ENCODE data around the gene PSMA5.
"Not testable (repeated sequence)": the region's sequence is repeated elsewhere in the genome, so short reads cannot be mapped to it uniquely, and the experiment has no call there.

PSMA5 gene

GRCh38 chr1:109432336-109432735 lies 6.1 kb upstream of the PSMA5 start:
- DNase-seq (ENCODE audit: low spot score), result no peak

GRCh38 chr1:109427171-109427467 lies 871 bp upstream of the PSMA5 start:
- no peak for DNase-seq (ENCODE audit: low spot score)

DNA sequence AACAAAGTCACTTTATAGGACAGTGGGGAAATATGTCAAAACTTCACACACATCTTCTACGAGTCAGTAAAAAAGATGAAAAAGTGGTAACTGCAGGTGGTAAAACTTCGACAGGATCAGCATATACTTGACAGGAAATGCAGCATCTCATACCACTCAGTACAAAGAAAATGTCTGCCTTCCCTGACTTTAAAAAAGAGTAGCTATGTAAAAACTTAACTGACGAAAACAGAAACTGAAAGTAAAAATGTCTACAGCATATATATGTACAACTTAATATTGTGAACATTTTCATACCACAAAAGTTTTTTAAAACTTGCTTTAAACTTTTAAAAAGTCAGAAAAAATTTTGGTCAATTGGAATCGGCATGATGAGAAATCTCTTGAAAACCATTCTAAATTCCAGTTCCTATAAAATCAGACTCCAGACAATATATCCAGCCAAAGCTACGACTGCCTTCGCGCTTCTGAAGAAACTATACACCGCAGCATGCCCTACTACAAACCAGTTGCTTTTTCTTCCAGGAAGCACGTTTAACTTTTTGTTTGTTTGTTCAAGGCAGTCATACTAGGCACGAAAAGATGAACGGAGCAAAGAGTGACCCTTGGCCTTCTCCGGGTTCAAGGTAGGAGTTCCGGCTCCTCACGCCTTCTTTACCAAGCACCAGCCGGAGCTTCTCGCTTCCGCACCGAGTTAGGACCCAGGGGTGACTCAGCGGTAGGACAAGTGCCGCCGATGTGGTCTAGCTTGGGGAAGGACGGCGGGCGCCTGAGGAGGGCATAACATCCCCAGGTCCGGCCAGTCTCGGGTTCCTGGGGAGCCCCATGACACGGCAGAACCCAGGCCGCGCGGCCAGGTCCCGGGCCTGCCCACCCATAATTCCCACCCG lies 612 bp downstream of the PSMA5 start:
- peak; percentile 75 for DNase-seq (ENCODE audit: low spot score)

- no peak for DNase-seq (ENCODE audit: low spot score)
Observed at GRCh38 chr1:109423498-109423897, 2.8 kb downstream of the PSMA5 start.

GRCh38 chr1:109412551-109412950 lies 13.7 kb downstream of the PSMA5 start:
- no peak for DNase-seq (ENCODE audit: low spot score)

- no peak for DNase-seq (ENCODE audit: low spot score)
Observed at GRCh38 chr1:109404838-109405237, 21.4 kb downstream of the PSMA5 start.

- no peak for DNase-seq (ENCODE audit: low spot score)
Observed at GRCh38 chr1:109402025-109402424, 24.2 kb downstream of the PSMA5 start.

- no peak for DNase-seq (ENCODE audit: low spot score)
Observed at GRCh38 chr1:109400035-109400655, 26.1 kb downstream of the PSMA5 start.

DNA sequence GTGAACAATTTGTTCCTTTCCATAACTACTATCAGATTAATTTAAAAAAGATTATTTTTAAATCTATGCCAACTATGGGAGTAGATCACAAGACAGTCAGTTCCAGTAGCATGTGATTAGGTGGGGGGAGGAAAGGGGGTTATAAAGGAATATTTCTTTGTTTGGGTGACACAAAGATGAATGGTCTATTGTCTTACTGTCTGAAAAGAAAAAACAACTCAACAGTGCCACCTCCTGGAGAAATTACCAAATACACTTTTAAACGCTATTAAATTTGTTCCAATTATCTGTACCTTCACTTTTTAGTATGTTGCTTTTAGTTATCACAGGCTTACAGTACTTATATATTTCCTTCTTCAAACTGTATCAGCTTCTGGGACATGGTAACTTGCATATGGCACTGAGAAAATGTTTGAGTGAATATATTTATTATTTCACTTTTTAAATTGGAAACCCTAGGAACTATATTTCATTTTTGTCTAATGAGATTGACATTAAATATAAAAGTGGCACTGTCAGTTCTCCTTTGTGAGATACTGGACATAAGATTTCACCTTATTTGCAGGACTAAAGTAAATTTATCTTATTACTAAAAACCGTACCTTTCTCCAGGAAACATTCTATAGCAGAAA lies 26.8 kb downstream of the PSMA5 start:
- peak; percentile 78 for DNase-seq (ENCODE audit: low spot score)

DNA sequence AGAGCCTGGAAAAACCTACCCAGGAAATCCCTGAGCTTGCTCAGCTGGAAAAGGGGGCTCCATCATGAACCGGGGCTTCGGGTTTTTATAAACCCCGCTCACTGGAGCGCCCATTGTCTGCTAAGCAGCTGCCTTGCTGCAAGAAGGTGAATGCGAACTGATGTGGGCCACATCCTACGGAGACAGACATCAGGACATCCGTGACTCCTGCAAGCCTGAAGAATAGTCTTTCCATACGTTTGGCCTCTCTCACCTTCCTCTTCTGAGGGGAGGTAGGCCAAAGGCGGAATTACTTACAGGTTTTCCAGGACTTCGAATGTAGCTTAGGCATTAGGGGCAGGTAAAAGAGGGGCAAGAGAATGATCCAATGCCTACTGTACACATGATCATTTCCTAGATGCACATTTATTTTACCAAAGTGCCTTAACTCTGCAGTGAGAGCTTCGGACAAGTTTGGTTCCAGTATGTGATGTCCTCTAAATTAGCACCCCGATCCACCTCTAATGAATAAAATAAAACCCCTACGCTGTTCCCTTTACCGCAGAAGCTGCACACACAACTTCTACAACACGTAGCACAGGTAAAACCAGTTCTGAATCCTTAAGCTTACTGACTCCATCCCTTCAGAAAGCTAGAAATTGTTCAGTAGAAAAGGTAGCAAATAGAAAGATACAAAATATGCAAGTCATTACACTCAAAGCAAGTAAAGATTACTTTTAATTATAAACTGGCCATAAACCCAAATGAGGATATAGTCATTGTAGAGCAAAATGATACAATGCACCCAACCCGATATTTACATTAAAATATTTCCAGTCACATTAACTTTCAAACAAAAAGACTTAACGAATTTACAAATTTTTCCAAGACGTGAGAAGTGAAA lies 27.7 kb downstream of the PSMA5 start:
- DNase-seq (ENCODE audit: low spot score), result no peak

GRCh38 chr1:109397581-109398342 lies 28.5 kb downstream of the PSMA5 start, which contains the start of gene SORT1:
SORT1 (minus strand) TSS chr1:109397918; CDS start chr1:109397892, 26 bp downstream.
- no peak for DNase-seq (ENCODE audit: low spot score)

DNA sequence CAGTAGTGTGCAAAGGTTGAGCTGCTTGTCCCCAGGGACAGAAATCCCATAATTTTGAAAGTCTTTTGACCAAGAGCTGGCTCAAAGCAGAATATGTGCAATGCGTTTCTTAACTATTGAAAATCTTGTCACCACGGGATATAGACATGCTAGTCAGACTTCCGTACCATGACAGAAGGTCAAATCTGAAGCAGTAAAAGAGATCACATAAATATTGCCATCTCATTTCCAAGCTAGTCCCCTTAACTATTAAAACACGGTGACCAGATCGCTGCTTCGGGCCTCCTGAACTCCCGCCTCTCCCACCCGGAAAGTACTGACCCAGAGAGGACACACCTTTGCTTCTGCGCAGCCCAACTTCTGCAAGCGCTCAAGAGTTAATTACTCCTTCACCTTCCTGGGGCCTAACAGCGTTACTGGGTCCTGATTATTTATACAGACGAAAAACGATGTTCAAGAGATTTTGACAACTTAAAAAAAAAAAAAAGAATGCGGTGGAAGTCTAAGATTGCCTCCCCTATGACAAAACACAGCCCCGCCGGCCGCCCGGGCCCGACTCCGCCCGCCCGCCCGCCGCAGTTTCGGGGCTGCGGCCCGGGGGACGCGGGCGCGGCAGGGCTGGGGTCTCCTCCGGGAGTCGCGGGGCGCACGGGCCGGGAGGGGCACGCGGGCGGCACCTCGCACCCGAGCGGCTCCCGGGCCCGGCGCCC lies 29.2 kb downstream of the PSMA5 start:
- no peak for DNase-seq (ENCODE audit: low spot score)

DNA sequence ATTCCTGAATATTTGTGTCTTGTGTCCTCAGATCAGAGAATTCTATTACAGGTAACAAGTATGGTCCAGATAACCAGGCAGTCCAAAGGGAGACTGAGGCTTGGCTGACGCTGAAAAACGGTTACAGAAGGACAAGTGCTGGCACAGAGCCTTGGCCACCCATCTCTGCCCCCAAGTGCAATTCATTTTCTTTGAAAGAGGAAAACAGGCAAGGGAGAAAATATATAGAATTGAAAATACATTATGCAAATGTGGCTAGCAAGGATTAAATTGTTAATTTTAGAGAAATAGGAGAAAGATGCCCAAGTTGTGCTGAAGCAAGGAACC lies 29.8 kb downstream of the PSMA5 start:
- DNase-seq (ENCODE audit: low spot score), result no peak

- DNase-seq (ENCODE audit: low spot score), result no peak
Observed at GRCh38 chr1:109395602-109396512, 30.4 kb downstream of the PSMA5 start.

GRCh38 chr1:109395282-109395599 lies 31.0 kb downstream of the PSMA5 start:
- DNase-seq (ENCODE audit: low spot score), result not testable (repeated sequence)

DNA sequence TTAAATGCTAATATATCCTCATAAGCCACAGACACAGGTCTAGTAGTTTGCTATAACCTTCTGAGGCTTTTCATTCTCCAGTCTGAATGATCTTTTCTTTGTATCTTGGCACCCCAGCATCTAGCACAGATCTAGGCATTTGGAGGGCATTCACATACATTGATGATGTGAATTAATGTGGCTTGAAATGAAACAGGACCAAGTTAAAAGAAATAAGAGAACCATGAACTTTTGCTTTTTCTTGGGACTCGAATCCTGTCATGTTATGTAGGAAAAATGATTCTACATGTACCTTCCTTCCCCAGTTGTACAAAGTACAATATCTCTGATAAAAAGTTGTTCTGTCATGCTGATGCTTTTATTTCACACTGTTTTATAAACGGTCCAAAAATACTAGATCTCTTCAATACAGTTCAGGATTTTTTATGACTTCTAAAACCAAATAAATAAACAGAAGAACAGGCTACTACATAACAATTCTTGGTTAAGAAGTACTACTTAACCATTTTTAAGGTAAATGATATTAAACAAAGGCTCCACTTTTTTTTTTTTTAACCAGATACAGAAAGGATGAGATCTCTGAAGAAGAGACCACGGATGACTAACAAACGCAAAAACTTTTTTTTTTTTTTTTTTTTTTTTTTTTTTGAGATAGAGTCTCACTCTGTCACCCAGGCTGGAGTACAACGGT lies 31.5 kb downstream of the PSMA5 start:
- DNase-seq (ENCODE audit: low spot score), result no peak

DNA sequence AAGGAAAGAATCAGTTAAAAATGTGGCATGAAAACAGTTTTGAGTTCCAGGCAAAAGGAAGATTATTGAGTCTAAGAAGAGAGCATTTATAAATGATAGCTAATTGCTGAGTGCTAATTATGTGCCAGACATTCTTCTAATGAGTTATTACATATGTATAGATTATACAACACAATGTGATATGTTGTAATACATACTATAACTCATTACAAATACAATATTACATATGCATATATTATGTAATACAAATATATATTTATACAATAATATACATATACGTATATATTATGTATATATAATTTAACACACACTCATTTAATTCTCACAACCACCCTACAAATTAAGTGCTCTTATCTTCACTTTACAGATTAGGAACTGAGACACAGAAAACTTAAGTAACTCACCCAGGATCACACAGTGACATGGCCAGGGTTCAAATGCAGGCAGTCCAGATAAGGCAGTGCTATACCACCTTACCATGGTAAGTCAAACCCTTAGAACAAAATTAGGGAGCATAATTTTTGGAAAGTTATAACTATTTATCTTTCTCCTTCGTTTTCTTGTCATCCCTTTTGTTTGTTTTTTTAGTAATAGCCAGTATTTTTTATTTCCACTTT lies 32.5 kb downstream of the PSMA5 start:
- DNase-seq (ENCODE audit: low spot score), result no peak

- no peak for DNase-seq (ENCODE audit: low spot score)
Observed at GRCh38 chr1:109392788-109393616, 33.2 kb downstream of the PSMA5 start.

All from hematopoietic multipotent progenitor cell treated with erythropoietin and hydrocortisone succinate and interleukin-3 and kit ligand, for 17 days (in vitro differentiated cells).